Mesendoderm (in vitro differentiated cells): Measurements from ENCODE around the gene RNU6-8.
A peak's percentile ranks its signal among the peaks of the same experiment; 100 is the strongest.

Experiments
- DNase-seq: peaks from one replicate; pipeline ENCODE4 v3.0.0; 2013
- H2AK5ac ChIP-seq: 2 replicates; pipeline ENCODE4 v1.6.1; 2013; ENCODE audit warnings: low read length, inconsistent platforms
- H2BK120ac ChIP-seq: 2 replicates; pipeline ENCODE4 v1.6.1; 2013; ENCODE audit warnings: low read depth, mild to moderate bottlenecking, low read length, moderate library complexity, mixed read lengths
- H2BK15ac ChIP-seq: replicated peaks from 2 replicates; pipeline ENCODE4 v1.6.1; 2013; ENCODE audit warnings: low read depth, mild to moderate bottlenecking, moderate library complexity
- H2BK5ac ChIP-seq: 2 replicates; pipeline ENCODE4 v1.6.1; 2013; ENCODE audit warnings: low read length, inconsistent platforms
- H3K18ac ChIP-seq: 2 replicates; pipeline ENCODE4 v1.6.1; 2013; ENCODE audit warnings: mild to moderate bottlenecking, low read length, mixed read lengths
- H3K23ac ChIP-seq: one replicate; pipeline ENCODE4 v1.6.1; 2013; ENCODE audit warnings: low read length
- H3K27ac ChIP-seq: 2 replicates; pipeline ENCODE4 v1.5.1; 2013; ENCODE audit warnings: low read depth, mild to moderate bottlenecking, inconsistent platforms, low read length, moderate library complexity
- H3K27me3 ChIP-seq: 2 replicates; pipeline ENCODE4 v1.6.1; 2013; ENCODE audit warnings: low read length, control low read depth, mild to moderate bottlenecking, inconsistent platforms; ENCODE audit not compliant: insufficient read depth, poor library complexity
- H3K36me3 ChIP-seq: 2 replicates; pipeline ENCODE4 v1.6.1; 2013; ENCODE audit warnings: low read length, inconsistent platforms; ENCODE audit not compliant: control insufficient read depth, insufficient read depth
- H3K4ac ChIP-seq: one replicate; pipeline ENCODE4 v1.6.1; 2013; ENCODE audit warnings: low read depth, mild to moderate bottlenecking, low read length, moderate library complexity
- H3K4me1 ChIP-seq: 2 replicates; pipeline ENCODE4 v1.6.1; 2013; ENCODE audit warnings: low read depth, low read length, inconsistent platforms; ENCODE audit not compliant: control insufficient read depth
- H3K4me2 ChIP-seq: 2 replicates; pipeline ENCODE4 v1.6.1; 2013; ENCODE audit warnings: low read length
- H3K4me3 ChIP-seq: 2 replicates; pipeline ENCODE4 v1.5.1; 2013; ENCODE audit warnings: mild to moderate bottlenecking, low read length
- H3K56ac ChIP-seq: one replicate; pipeline ENCODE4 v1.6.1; 2013; ENCODE audit warnings: low read length
- H3K79me1 ChIP-seq: 2 replicates; pipeline ENCODE4 v1.6.1; 2013; ENCODE audit warnings: low read length, inconsistent platforms
- H3K79me2 ChIP-seq: 2 replicates; pipeline ENCODE4 v1.6.1; 2013; ENCODE audit warnings: mild to moderate bottlenecking, low read length; ENCODE audit not compliant: control insufficient read depth, insufficient read depth
- H3K9ac ChIP-seq: 2 replicates; pipeline ENCODE4 v1.6.1; 2013; ENCODE audit warnings: low read length, inconsistent platforms
- H4K5ac ChIP-seq: one replicate; pipeline ENCODE4 v1.6.1; 2013; ENCODE audit warnings: low read length
- H4K8ac ChIP-seq: one replicate; pipeline ENCODE4 v1.6.1; 2013; ENCODE audit warnings: low read depth, mild to moderate bottlenecking, control low read depth, low read length, moderate library complexity
- WGBS: extraction: QIAGEN DNeasy Blood & Tissue Kit; methylation state at CpG from one replicate; pipeline ENCODE4 v1.1.7; 2013; ENCODE audit warnings: low lambda C conversion rate, missing lambda C conversion rate; ENCODE audit not compliant: insufficient coverage; ENCODE audit errors: extremely low coverage; 5-methylcytosine and 5-hydroxymethylcytosine counted together

The RNU6-8 gene

DNA sequence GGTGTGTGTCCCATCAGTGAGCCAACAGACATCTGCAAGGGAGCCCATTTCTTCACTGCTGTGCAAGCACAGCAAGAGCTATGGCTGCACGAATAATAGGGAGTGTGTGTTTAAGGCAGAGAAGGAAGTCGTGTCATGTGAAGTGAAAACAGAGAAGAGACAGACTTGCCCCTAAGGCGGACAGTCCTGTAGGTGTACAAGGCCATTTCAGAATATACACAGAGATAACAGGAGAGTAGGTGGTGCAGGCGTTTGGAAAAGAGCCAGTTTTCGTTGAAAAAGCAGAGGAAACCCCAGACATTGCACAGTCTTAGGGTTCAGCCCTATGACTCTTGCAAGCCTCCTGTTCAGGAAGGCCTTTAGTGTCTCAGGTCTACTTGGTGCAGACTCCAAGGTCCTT lies 46.3 kb upstream of the RNU6-8 start:
- no peak overlapping the region for H2BK120ac ChIP-seq
- H3K9ac ChIP-seq = no peak overlapping the region
- no peak overlapping the region for H3K4me3 ChIP-seq
- H3K36me3 ChIP-seq = no peaks in the 10 kb centered on the region
- H2BK5ac ChIP-seq = no peak overlapping the region
- no peaks in the 10 kb centered on the region for H3K27me3 ChIP-seq
- H4K8ac ChIP-seq = no peak overlapping the region
- no peak overlapping the region for H3K27ac ChIP-seq
- H3K79me1 ChIP-seq = no peaks in the 10 kb centered on the region
- no peak for DNase-seq
- H3K79me2 ChIP-seq = no peaks in the 10 kb centered on the region
- no peak overlapping the region for H3K4ac ChIP-seq
- H3K56ac ChIP-seq = no peak overlapping the region
- H3K18ac ChIP-seq = no peak overlapping the region
- no peaks in the 10 kb centered on the region for H3K4me1 ChIP-seq
- H2BK15ac ChIP-seq = no peak overlapping the region
- H4K5ac ChIP-seq = no peak overlapping the region
- WGBS = no CpG with 5 or more reads among the region's 5 CpGs
- H2AK5ac ChIP-seq = no peak overlapping the region
- H3K23ac ChIP-seq = no peak overlapping the region
- no peak overlapping the region for H3K4me2 ChIP-seq

DNA sequence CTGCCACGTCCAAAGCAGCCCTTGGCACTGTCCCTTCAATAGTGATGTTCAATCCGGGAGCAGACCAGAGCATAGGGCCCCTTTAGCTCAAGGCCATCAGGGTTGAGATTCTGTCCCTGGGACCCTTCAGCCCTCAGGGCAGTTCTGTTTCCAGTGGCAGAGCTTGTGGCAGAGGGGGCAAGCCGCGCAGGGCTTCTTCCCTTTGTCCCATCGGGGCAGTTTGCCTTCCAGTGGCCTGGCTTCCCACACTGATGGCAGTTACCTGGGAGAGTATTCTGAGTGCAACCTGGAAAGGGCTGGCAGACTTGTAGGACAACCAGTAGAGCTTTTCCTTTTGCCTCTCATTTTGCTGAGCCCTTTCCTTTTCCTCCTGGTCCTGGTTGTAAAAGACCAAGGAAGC lies 43.7 kb upstream of the RNU6-8 start:
- WGBS = no CpG with 5 or more reads among the region's 5 CpGs

DNA sequence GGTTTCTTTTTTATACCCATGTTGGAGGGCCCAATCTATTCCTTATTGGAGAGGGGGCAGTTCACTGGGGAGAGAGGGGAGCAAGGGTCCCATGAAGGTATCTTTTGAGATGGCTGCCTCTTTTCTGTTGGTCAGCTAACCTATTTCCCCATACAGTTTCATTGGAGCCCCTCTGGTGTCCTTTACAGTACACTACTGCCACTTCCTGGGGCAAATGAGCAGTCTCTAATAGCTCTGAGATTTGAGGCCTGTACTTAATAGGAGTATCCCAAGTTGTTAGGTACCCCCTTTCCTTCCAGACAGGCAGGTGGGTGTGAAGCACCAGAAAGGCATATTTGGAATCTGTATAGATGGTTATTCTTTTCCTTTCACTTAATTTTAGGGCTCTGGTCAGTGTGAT lies 41.3 kb upstream of the RNU6-8 start:
- no peak overlapping the region for H3K9ac ChIP-seq
- H3K18ac ChIP-seq = no peak overlapping the region
- no peaks in the 10 kb centered on the region for H3K79me2 ChIP-seq
- H3K36me3 ChIP-seq = no peaks in the 10 kb centered on the region
- no peak overlapping the region for H4K5ac ChIP-seq
- no peak overlapping the region for H3K23ac ChIP-seq
- H2AK5ac ChIP-seq = no peak overlapping the region
- H3K4me1 ChIP-seq = no peaks in the 10 kb centered on the region
- H3K4ac ChIP-seq = no peak overlapping the region
- no peak overlapping the region for H3K4me3 ChIP-seq
- H2BK15ac ChIP-seq = no peak overlapping the region
- H2BK5ac ChIP-seq = no peak overlapping the region
- H3K27ac ChIP-seq = no peak overlapping the region
- H3K79me1 ChIP-seq = no peaks in the 10 kb centered on the region
- no peak overlapping the region for H4K8ac ChIP-seq
- H3K56ac ChIP-seq = no peak overlapping the region
- no peak overlapping the region for H2BK120ac ChIP-seq
- no peak overlapping the region for H3K4me2 ChIP-seq
- DNase-seq = peak; percentile 30
- no peaks in the 10 kb centered on the region for H3K27me3 ChIP-seq

More for the DNA sequence above, 43.7 kb upstream of the RNU6-8 start:
- no peak overlapping the region for H2BK5ac ChIP-seq
- no peak overlapping the region for H3K4me3 ChIP-seq
- H3K56ac ChIP-seq = no peak overlapping the region
- H3K4me2 ChIP-seq = no peak overlapping the region
- no peak overlapping the region for H3K4ac ChIP-seq
- no peak overlapping the region for H2BK120ac ChIP-seq
- H3K27me3 ChIP-seq = no peaks in the 10 kb centered on the region
- no peak overlapping the region for H2BK15ac ChIP-seq
- no peak overlapping the region for H3K23ac ChIP-seq
- no peak overlapping the region for H4K8ac ChIP-seq
- H4K5ac ChIP-seq = no peak overlapping the region
- H3K9ac ChIP-seq = no peak overlapping the region
- no peak overlapping the region for H2AK5ac ChIP-seq
- no peak overlapping the region for H3K27ac ChIP-seq
- no peak for DNase-seq
- H3K4me1 ChIP-seq = no peaks in the 10 kb centered on the region
- no peaks in the 10 kb centered on the region for H3K79me1 ChIP-seq
- H3K36me3 ChIP-seq = no peaks in the 10 kb centered on the region
- no peaks in the 10 kb centered on the region for H3K79me2 ChIP-seq
- no peak overlapping the region for H3K18ac ChIP-seq

DNA sequence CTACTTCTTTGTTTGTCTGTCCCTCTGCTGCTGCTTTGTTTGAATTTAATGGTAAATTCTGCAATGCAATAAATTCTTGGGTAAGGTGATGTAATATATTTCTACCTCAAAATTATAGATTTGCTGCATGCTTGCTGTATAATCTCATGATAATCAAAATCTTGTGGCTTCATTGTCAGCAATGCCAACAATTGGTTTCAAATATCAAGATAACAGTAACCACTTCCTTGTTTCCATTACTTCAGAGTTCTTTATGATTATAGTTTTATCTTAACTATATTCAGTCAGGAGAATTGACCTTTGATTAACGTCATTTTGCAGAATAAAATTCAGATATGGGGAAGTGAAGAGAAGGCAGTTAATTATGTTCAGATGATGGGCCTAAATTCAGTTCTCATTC lies 30.2 kb upstream of the RNU6-8 start:
- Histone ChIP-seq H3K4ac (no peak overlapping the region), H3K4me1 (no peaks in the 10 kb centered on the region), H3K23ac (no peak overlapping the region), H3K79me1 (no peaks in the 10 kb centered on the region), H3K56ac (no peak overlapping the region), H4K5ac (no peak overlapping the region), H2BK15ac (no peak overlapping the region), H2BK120ac (no peak overlapping the region), H3K79me2 (no peaks in the 10 kb centered on the region), H3K27me3 (no peaks in the 10 kb centered on the region), H3K27ac (no peak overlapping the region), H2AK5ac (no peak overlapping the region), H4K8ac (no peak overlapping the region), H2BK5ac (no peak overlapping the region), H3K4me2 (no peak overlapping the region), H3K18ac (no peak overlapping the region), H3K9ac (no peak overlapping the region), H3K36me3 (no peaks in the 10 kb centered on the region), H3K4me3 (no peak overlapping the region)
- DNase-seq = no peak
- no CpG with 5 or more reads among the region's 1 CpG for WGBS

DNA sequence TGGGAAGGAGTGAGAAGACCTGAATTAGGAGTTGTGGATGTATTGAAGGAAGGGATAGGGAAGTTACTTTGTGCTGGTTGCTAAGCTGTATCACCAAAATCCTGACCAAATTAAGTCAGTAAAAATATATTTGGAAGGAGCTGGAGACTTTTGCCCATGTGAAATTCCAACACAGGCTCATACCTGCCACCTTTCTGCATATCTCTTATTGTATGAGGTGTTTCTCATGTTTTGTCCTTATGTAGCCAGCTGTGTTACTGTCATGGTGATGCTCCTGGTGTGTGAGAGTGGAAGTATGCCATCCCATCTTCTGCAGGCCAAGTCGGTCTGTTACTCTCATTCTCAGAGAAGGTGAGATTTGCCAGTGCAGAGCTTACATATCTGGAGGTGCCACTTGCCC lies 29.4 kb upstream of the RNU6-8 start:
- no peak overlapping the region for H3K4me2 ChIP-seq
- H3K36me3 ChIP-seq = no peaks in the 10 kb centered on the region
- no peaks in the 10 kb centered on the region for H3K79me1 ChIP-seq
- no peak overlapping the region for H3K56ac ChIP-seq
- H2BK5ac ChIP-seq = no peak overlapping the region
- H3K9ac ChIP-seq = no peak overlapping the region
- H2BK120ac ChIP-seq = no peak overlapping the region
- H3K4me3 ChIP-seq = no peak overlapping the region
- H3K27me3 ChIP-seq = no peaks in the 10 kb centered on the region
- no peak overlapping the region for H3K23ac ChIP-seq
- H3K4ac ChIP-seq = no peak overlapping the region
- no peak overlapping the region for H4K5ac ChIP-seq
- no peak overlapping the region for H2BK15ac ChIP-seq
- no peak overlapping the region for H3K27ac ChIP-seq
- H4K8ac ChIP-seq = no peak overlapping the region
- H3K18ac ChIP-seq = no peak overlapping the region
- DNase-seq = no peak
- H3K4me1 ChIP-seq = no peaks in the 10 kb centered on the region
- WGBS = no CpG with 5 or more reads among the region's 1 CpG
- H2AK5ac ChIP-seq = no peak overlapping the region
- H3K79me2 ChIP-seq = no peaks in the 10 kb centered on the region

DNA sequence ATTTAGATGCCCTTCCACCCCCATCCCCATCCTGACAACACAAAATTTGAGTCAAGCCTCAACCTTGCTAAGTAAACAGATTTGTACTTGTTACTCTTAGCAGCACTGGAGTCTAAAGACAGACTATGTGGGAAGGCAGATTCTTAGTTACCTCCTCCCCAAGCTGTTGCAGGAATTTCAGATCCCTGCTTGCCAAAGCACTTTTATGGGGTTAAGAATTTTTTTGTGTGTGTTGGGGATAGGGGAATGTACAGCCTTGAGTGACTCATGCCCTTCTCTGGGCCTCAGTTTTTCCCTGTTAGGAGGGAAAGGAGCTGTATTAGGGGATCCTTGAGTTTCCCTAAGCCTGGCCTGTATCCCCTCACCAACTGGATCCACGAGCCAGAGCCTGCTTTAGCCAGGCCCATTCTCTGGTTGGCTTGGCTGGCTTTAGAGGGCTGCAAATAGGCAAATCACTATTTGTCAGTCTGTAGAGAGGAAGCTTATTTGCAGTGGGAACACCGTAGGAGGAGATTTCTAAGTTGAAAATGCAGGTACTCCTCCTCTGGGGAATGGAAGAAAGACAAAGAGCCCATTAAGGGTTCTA lies 27.7 kb upstream of the RNU6-8 start:
- Histone ChIP-seq H3K79me2 (no peaks in the 10 kb centered on the region), H3K27me3 (no peaks in the 10 kb centered on the region), H3K36me3 (no peaks in the 10 kb centered on the region), H3K4me1 (peaks cover 4% of the 10 kb centered on the region), H2AK5ac (peak overlapping the region; percentile 41), H3K27ac (no peak overlapping the region), H3K18ac (no peak overlapping the region), H3K9ac (no peak overlapping the region), H2BK5ac (no peak overlapping the region), H3K4me2 (no peak overlapping the region), H2BK120ac (no peak overlapping the region), H4K8ac (no peak overlapping the region), H3K79me1 (no peaks in the 10 kb centered on the region), H4K5ac (no peak overlapping the region), H3K4me3 (no peak overlapping the region), H2BK15ac (no peak overlapping the region), H3K23ac (no peak overlapping the region), H3K4ac (no peak overlapping the region), H3K56ac (no peak overlapping the region)
- WGBS = no CpG with 5 or more reads among the region's 2 CpGs
- DNase-seq = no peak
